SK-N-SH (cell line): ENCODE data around the gene CACNA2D3.

Source experiments
- EP300 ChIP-seq, 2 experiments: IDR thresholded peaks; 2 replicates each; pipeline versions ENCODE4 v1.4.0 to v1.6.1; 2012; ENCODE audit warnings: borderline replicate concordance in 1 of 2, low read depth in 1 of 2, low read length in 1 of 2
- NFIC ChIP-seq: IDR thresholded peaks from 2 replicates; pipeline ENCODE4 v1.4.0; 2012; ENCODE audit warnings: borderline replicate concordance
- YY1 ChIP-seq: IDR thresholded peaks from 2 replicates; pipeline ENCODE4 v1.4.0; 2012; ENCODE audit warnings: low read depth, mild to moderate bottlenecking
- TF ChIP-seq, protein P1 (sequence below): fragments of 200-600 bp; sonication (generic); IDR thresholded peaks from 2 replicates; pipeline ENCODE4 v1.6.1; 2017; ENCODE audit warnings: antibody characterized with exemption, mild to moderate bottlenecking, moderate library complexity

DNA sequence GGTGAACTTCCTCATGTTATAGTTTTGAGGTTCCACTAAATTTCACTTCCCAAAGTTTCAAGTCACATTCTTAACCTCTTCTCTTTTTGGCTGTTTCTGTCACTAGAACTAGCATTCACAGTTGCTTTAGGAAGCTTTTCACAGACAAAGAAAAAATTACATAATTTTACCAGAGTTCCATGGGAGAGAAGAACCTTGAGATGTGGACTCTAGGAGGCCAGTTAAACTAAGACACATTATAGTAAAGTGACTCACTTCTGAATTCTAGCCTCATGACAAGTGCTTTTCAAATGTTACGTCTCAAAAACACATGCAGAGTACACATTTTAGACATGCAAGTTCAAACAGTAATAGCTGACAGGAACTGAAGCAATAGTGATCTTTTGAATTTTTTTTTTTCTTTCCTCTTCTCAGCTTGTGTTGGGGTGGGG, 845.4 kb downstream of the CACNA2D3 start:
- TF ChIP-seq, protein P1, sequence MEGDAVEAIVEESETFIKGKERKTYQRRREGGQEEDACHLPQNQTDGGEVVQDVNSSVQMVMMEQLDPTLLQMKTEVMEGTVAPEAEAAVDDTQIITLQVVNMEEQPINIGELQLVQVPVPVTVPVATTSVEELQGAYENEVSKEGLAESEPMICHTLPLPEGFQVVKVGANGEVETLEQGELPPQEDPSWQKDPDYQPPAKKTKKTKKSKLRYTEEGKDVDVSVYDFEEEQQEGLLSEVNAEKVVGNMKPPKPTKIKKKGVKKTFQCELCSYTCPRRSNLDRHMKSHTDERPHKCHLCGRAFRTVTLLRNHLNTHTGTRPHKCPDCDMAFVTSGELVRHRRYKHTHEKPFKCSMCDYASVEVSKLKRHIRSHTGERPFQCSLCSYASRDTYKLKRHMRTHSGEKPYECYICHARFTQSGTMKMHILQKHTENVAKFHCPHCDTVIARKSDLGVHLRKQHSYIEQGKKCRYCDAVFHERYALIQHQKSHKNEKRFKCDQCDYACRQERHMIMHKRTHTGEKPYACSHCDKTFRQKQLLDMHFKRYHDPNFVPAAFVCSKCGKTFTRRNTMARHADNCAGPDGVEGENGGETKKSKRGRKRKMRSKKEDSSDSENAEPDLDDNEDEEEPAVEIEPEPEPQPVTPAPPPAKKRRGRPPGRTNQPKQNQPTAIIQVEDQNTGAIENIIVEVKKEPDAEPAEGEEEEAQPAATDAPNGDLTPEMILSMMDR: no peak
- TF ChIP-seq EP300 (IDR thresholded peaks at IDR 0.05; ENCODE audit: borderline replicate concordance in 1 of 2, low read depth in 1 of 2, low read length in 1 of 2) (no peak), YY1 (no peak), NFIC (no peak)
